ENCODE results near the gene DCLK2.

The DCLK2 gene

GRCh38 chr4:150237110-150237872 lies 159.0 kb downstream of the DCLK2 start:
- no peak overlapping the region for H3K27ac ChIP-seq (ENCODE audit: low read depth, low read length)

GRCh38 chr4:150238591-150238990 lies 160.3 kb downstream of the DCLK2 start:
- Histone ChIP-seq H4K8ac (ENCODE audit: low read depth, low read length) (no peak overlapping the region), H3K4me2 (ENCODE audit: low read length) (no peak overlapping the region), H4K5ac (ENCODE audit: low read length) (no peak overlapping the region), H3K27me3 (ENCODE audit: insufficient read depth, low read length, poor library complexity) (no peaks in the 10 kb centered on the region), H2BK120ac (ENCODE audit: low read depth, low read length) (no peak overlapping the region), H2BK5ac (ENCODE audit: low read length) (no peak overlapping the region), H3K56ac (ENCODE audit: low read length) (no peak overlapping the region), H3K27ac (ENCODE audit: low read depth, low read length) (no peak overlapping the region), H3K23ac (ENCODE audit: low read length) (no peak overlapping the region), H3K4me3 (ENCODE audit: low read length) (no peak overlapping the region), H3K18ac (ENCODE audit: low read length) (no peak overlapping the region), H3K4me1 (ENCODE audit: control insufficient read depth, low read depth, low read length) (no peaks in the 10 kb centered on the region), H2AK5ac (ENCODE audit: low read length) (no peak overlapping the region), H3K36me3 (ENCODE audit: control insufficient read depth, insufficient read depth, low read length) (no peaks in the 10 kb centered on the region), H3K79me2 (ENCODE audit: control insufficient read depth, insufficient read depth, low read length) (no peaks in the 10 kb centered on the region), H3K79me1 (ENCODE audit: low read length) (no peaks in the 10 kb centered on the region), H3K9ac (ENCODE audit: low read length) (no peak overlapping the region), H3K4ac (ENCODE audit: low read depth, low read length) (no peak overlapping the region), H2BK15ac (replicated peaks; ENCODE audit: low read depth) (no peak overlapping the region)
- no peak for DNase-seq
- WGBS (ENCODE audit: extremely low coverage, insufficient coverage, low lambda C conversion rate) = no CpG with 5 or more reads among the region's 1 CpG

More at GRCh38 chr4:150237110-150237872, 159.0 kb downstream of the DCLK2 start:
- Histone ChIP-seq H3K79me2 (ENCODE audit: control insufficient read depth, insufficient read depth, low read length) (no peaks in the 10 kb centered on the region), H3K4ac (ENCODE audit: low read depth, low read length) (no peak overlapping the region), H3K18ac (ENCODE audit: low read length) (no peak overlapping the region), H3K56ac (ENCODE audit: low read length) (no peak overlapping the region), H3K4me1 (ENCODE audit: control insufficient read depth, low read depth, low read length) (no peaks in the 10 kb centered on the region), H2BK15ac (replicated peaks; ENCODE audit: low read depth) (no peak overlapping the region), H3K27me3 (ENCODE audit: insufficient read depth, low read length, poor library complexity) (no peaks in the 10 kb centered on the region), H4K5ac (ENCODE audit: low read length) (no peak overlapping the region), H3K36me3 (ENCODE audit: control insufficient read depth, insufficient read depth, low read length) (no peaks in the 10 kb centered on the region), H3K79me1 (ENCODE audit: low read length) (no peaks in the 10 kb centered on the region), H2BK120ac (ENCODE audit: low read depth, low read length) (no peak overlapping the region), H3K4me3 (ENCODE audit: low read length) (no peak overlapping the region), H2BK5ac (ENCODE audit: low read length) (no peak overlapping the region), H4K8ac (ENCODE audit: low read depth, low read length) (no peak overlapping the region), H3K23ac (ENCODE audit: low read length) (no peak overlapping the region), H3K4me2 (ENCODE audit: low read length) (no peak overlapping the region), H2AK5ac (ENCODE audit: low read length) (no peak overlapping the region), H3K9ac (ENCODE audit: low read length) (no peak overlapping the region)
- DNase-seq = no peak
- WGBS (ENCODE audit: extremely low coverage, insufficient coverage, low lambda C conversion rate) = no CpG with 5 or more reads among the region's 6 CpGs

GRCh38 chr4:150240011-150240410 lies 161.8 kb downstream of the DCLK2 start:
- H2BK120ac ChIP-seq (ENCODE audit: low read depth, low read length) = no peak overlapping the region
- H3K4ac ChIP-seq (ENCODE audit: low read depth, low read length) = no peak overlapping the region
- H2BK15ac ChIP-seq (replicated peaks; ENCODE audit: low read depth) = no peak overlapping the region
- H3K4me2 ChIP-seq (ENCODE audit: low read length) = no peak overlapping the region
- no peak overlapping the region for H3K4me3 ChIP-seq (ENCODE audit: low read length)
- H3K23ac ChIP-seq (ENCODE audit: low read length) = no peak overlapping the region
- H3K27ac ChIP-seq (ENCODE audit: low read depth, low read length) = no peak overlapping the region
- H2AK5ac ChIP-seq (ENCODE audit: low read length) = no peak overlapping the region
- no peak overlapping the region for H4K8ac ChIP-seq (ENCODE audit: low read depth, low read length)
- no peak overlapping the region for H2BK5ac ChIP-seq (ENCODE audit: low read length)
- H3K9ac ChIP-seq (ENCODE audit: low read length) = no peak overlapping the region
- no peaks in the 10 kb centered on the region for H3K27me3 ChIP-seq (ENCODE audit: insufficient read depth, low read length, poor library complexity)
- no peaks in the 10 kb centered on the region for H3K4me1 ChIP-seq (ENCODE audit: control insufficient read depth, low read depth, low read length)
- DNase-seq = no peak
- no peaks in the 10 kb centered on the region for H3K79me2 ChIP-seq (ENCODE audit: control insufficient read depth, insufficient read depth, low read length)
- H3K79me1 ChIP-seq (ENCODE audit: low read length) = no peaks in the 10 kb centered on the region
- no peak overlapping the region for H3K18ac ChIP-seq (ENCODE audit: low read length)
- H3K36me3 ChIP-seq (ENCODE audit: control insufficient read depth, insufficient read depth, low read length) = no peaks in the 10 kb centered on the region
- no peak overlapping the region for H3K56ac ChIP-seq (ENCODE audit: low read length)
- no peak overlapping the region for H4K5ac ChIP-seq (ENCODE audit: low read length)

DNA sequence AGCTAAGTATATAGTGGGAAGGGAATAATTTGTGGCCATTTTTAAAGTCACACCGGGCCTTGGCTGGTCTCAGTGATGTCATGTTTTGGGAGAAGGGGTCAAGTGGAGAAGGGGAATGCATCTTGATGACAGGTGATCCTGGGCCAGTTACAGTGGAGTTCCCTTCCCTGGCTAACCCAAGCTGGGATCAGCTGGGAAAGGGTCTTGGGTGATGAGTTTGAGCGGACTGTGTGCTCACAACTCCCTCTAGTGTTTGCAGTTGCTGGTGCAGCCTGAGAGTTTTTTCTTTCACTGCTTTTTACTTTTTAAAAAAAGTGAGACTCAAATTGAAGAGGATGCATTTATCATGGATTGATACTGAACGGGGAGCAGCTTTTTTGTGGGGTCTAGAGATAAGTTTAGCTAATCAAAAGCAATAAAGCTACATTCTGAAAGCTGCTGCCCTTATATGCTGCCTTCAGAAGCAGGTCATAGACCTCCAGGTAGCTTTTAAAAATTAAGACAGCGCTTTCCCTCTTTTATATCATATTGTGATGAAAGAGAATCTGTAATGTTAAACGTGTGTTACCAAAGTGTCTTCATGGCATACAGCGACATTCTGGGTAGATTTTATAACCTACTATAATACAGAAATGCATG lies 164.7 kb downstream of the DCLK2 start:
- Histone ChIP-seq H3K56ac (ENCODE audit: low read length) (no peak overlapping the region), H3K79me2 (ENCODE audit: control insufficient read depth, insufficient read depth, low read length) (no peaks in the 10 kb centered on the region), H3K4ac (ENCODE audit: low read depth, low read length) (no peak overlapping the region), H2BK15ac (replicated peaks; ENCODE audit: low read depth) (no peak overlapping the region), H2AK5ac (ENCODE audit: low read length) (no peak overlapping the region), H3K27me3 (ENCODE audit: insufficient read depth, low read length, poor library complexity) (no peaks in the 10 kb centered on the region), H3K4me2 (ENCODE audit: low read length) (no peak overlapping the region), H3K36me3 (ENCODE audit: control insufficient read depth, insufficient read depth, low read length) (no peaks in the 10 kb centered on the region), H2BK5ac (ENCODE audit: low read length) (no peak overlapping the region), H3K9ac (ENCODE audit: low read length) (no peak overlapping the region), H4K5ac (ENCODE audit: low read length) (no peak overlapping the region), H4K8ac (ENCODE audit: low read depth, low read length) (no peak overlapping the region), H3K4me1 (ENCODE audit: control insufficient read depth, low read depth, low read length) (no peaks in the 10 kb centered on the region), H3K4me3 (ENCODE audit: low read length) (no peak overlapping the region), H2BK120ac (ENCODE audit: low read depth, low read length) (no peak overlapping the region), H3K23ac (ENCODE audit: low read length) (no peak overlapping the region), H3K18ac (ENCODE audit: low read length) (no peak overlapping the region), H3K27ac (ENCODE audit: low read depth, low read length) (no peak overlapping the region), H3K79me1 (ENCODE audit: low read length) (no peaks in the 10 kb centered on the region)
- DNase-seq = peak; percentile 69
- WGBS (ENCODE audit: extremely low coverage, insufficient coverage, low lambda C conversion rate) = no CpG with 5 or more reads among the region's 6 CpGs

GRCh38 chr4:150243932-150244331 lies 165.7 kb downstream of the DCLK2 start:
- no peak overlapping the region for H4K8ac ChIP-seq (ENCODE audit: low read depth, low read length)
- no peak overlapping the region for H3K56ac ChIP-seq (ENCODE audit: low read length)
- no peak for DNase-seq
- WGBS (ENCODE audit: extremely low coverage, insufficient coverage, low lambda C conversion rate) = no CpG with 5 or more reads among the region's 2 CpGs
- no peak overlapping the region for H3K4ac ChIP-seq (ENCODE audit: low read depth, low read length)
- no peak overlapping the region for H2BK15ac ChIP-seq (replicated peaks; ENCODE audit: low read depth)
- H2AK5ac ChIP-seq (ENCODE audit: low read length) = no peak overlapping the region
- no peak overlapping the region for H3K9ac ChIP-seq (ENCODE audit: low read length)
- no peak overlapping the region for H3K4me3 ChIP-seq (ENCODE audit: low read length)
- H3K27me3 ChIP-seq (ENCODE audit: insufficient read depth, low read length, poor library complexity) = no peaks in the 10 kb centered on the region
- H3K23ac ChIP-seq (ENCODE audit: low read length) = no peak overlapping the region
- H2BK5ac ChIP-seq (ENCODE audit: low read length) = no peak overlapping the region
- no peaks in the 10 kb centered on the region for H3K79me2 ChIP-seq (ENCODE audit: control insufficient read depth, insufficient read depth, low read length)
- H4K5ac ChIP-seq (ENCODE audit: low read length) = no peak overlapping the region
- H3K4me1 ChIP-seq (ENCODE audit: control insufficient read depth, low read depth, low read length) = no peaks in the 10 kb centered on the region
- no peak overlapping the region for H3K27ac ChIP-seq (ENCODE audit: low read depth, low read length)
- H3K79me1 ChIP-seq (ENCODE audit: low read length) = no peaks in the 10 kb centered on the region
- H3K4me2 ChIP-seq (ENCODE audit: low read length) = no peak overlapping the region
- H3K36me3 ChIP-seq (ENCODE audit: control insufficient read depth, insufficient read depth, low read length) = no peaks in the 10 kb centered on the region
- no peak overlapping the region for H2BK120ac ChIP-seq (ENCODE audit: low read depth, low read length)
- no peak overlapping the region for H3K18ac ChIP-seq (ENCODE audit: low read length)
